Measurements from ENCODE around the gene FCN3.
"Not testable (repeated sequence)": the region's sequence is repeated elsewhere in the genome, so short reads cannot be mapped to it uniquely, and the experiment has no call there.

The FCN3 gene

DNA sequence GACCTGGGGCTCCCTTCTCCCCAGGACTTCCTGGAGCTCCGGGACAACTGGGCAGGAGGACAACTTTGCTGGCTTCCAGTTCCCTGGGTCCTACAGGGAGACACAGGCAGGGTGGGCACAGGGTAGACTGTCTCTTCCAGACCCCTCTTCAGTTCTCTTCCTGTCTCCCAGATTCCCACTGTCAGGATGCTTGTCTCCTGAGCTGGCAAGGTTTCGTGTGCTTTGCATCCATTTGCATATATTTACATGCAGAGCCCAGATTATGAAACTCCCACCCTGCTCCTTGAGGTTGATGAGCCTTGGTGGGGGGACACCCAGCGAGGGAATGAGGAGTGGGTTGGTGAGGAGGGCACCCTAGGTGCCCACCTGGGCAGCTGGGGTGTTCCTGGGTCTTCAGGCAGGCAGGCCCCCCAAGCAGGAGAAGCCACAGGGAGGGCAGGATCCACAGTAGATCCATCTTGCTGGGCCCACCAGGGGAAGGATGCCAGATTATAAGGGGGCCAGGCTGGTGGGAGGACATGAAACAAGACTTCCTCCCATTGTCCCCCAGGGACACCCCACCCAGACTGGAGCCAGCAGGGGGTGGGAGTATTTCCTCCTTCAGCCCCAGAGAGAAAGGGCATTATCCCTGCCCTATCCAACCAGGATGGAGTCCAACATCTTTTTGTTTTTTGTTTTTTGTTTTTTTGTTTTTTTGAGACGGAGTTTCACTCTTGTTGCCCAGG, at the start of gene FCN3:
Gene FCN3 (minus strand): TSS at position 463 of the 725 bp plus-strand sequence. CDS start 6 bp downstream, at position 457.
- in situ Hi-C loops (cut with MboI; ENCODE audit: low sequenced_read_pairs): no loop called here

GRCh38 chr1:27423709-27424108, 49.1 kb upstream of the FCN3 start:
- in situ Hi-C loops (cut with MboI; ENCODE audit: low sequenced_read_pairs): no loop called here

GRCh38 chr1:27418326-27419185, 43.9 kb upstream of the FCN3 start:
- in situ Hi-C loops (cut with MboI; ENCODE audit: low sequenced_read_pairs): no loop called here

GRCh38 chr1:27417713-27418112, 43.1 kb upstream of the FCN3 start:
- in situ Hi-C loops (cut with MboI; ENCODE audit: low sequenced_read_pairs): no loop called here

GRCh38 chr1:27416387-27417111, 41.9 kb upstream of the FCN3 start:
- in situ Hi-C loops (cut with MboI; ENCODE audit: low sequenced_read_pairs): no loop called here

- in situ Hi-C loops (cut with MboI; ENCODE audit: low sequenced_read_pairs): no loop called here
Observed at GRCh38 chr1:27414091-27414490, 39.5 kb upstream of the FCN3 start.

- in situ Hi-C loops (cut with MboI; ENCODE audit: low sequenced_read_pairs): no loop called here
Observed at GRCh38 chr1:27413004-27413403, 38.4 kb upstream of the FCN3 start.

DNA sequence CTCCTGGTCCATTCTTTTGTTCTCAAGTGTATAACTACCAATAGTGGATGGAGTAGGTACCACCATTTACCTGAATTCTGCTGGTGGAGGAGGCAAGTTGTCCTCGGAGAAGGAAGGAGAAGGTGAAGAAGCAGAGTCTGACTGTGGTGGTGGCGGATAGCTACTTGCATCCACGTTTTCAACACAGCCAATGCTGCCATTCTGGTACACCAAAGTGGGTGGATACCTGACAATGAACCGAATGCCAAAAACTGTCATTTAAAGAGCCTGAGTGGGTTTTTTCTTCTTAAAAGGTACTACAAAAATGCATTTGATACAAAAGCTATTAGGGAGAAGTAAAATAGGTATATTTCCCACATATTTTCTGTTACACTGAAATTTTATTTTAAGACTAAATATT, 37.9 kb upstream of the FCN3 start:
- in situ Hi-C loops (cut with MboI; ENCODE audit: low sequenced_read_pairs): no loop called here

DNA sequence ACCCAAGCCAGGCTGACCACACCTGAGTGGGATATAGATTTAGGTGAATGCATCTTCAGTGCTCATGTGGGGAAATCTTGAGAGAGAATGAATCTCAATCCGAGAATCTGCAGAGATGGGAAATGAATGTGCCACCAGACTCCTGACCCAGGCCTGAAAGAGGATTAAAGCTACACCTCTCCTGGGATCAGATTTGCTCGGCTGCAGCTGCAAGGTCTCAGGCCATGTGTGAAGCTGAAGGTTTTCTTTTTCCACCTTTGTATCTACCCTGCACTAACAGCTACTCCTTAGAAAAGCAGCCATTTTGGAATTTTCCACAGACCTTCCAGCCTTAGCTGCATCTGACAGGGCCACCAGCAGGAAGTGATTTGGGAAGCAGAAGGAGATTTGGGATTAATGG, 36.1 kb upstream of the FCN3 start:
- in situ Hi-C loops (cut with MboI; ENCODE audit: low sequenced_read_pairs): no loop called here

GRCh38 chr1:27409669-27410068, 35.0 kb upstream of the FCN3 start:
- in situ Hi-C loops (cut with MboI; ENCODE audit: low sequenced_read_pairs): no loop called here

- in situ Hi-C loops (cut with MboI; ENCODE audit: low sequenced_read_pairs): no loop called here
Observed at GRCh38 chr1:27408151-27408550, 33.5 kb upstream of the FCN3 start.

- in situ Hi-C loops (cut with MboI; ENCODE audit: low sequenced_read_pairs): not testable (repeated sequence)
Observed at GRCh38 chr1:27406791-27407190, 32.2 kb upstream of the FCN3 start.

DNA sequence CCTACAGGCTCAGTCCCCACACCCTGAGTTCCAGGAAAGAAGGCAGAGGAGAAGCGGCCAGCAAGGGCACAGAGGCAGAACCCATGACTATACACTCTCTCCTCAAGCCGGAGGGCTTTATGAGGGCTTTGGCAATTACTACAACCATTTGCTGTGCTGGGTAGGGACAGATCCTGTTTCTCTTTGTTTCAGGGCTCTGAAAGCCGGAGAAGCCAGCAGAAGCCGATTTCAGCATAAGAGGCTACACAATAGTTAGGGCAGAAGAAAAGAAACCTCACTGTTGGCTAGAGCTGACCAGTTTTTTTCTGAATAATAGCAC, 31.7 kb upstream of the FCN3 start:
- in situ Hi-C loops (cut with MboI; ENCODE audit: low sequenced_read_pairs): no loop called here

GRCh38 chr1:27405598-27406361, 31.2 kb upstream of the FCN3 start:
- in situ Hi-C loops (cut with MboI; ENCODE audit: low sequenced_read_pairs): not testable (repeated sequence)

- in situ Hi-C loops (cut with MboI; ENCODE audit: low sequenced_read_pairs): no loop called here
Observed at GRCh38 chr1:27405074-27405473, 30.4 kb upstream of the FCN3 start.

DNA sequence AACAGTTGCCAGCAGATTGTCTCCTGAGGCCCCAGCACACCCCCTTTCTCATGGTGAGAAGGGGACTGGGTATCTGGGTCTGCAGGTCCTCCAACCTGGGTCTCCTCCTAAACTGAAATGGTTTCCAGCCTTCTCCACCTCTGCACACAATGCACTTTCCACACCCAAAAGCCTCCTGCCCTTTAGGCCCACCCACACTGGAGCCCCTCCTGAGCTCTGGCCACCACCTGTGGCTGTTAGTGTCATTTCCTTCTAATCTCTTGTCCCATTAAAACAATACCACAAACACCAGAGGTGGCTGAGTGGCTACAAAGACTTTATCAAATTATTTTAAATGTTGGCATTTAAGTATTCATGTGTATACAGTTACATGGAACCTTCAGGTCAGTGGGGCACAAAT, 29.3 kb upstream of the FCN3 start:
- in situ Hi-C loops (cut with MboI; ENCODE audit: low sequenced_read_pairs): no loop called here

GRCh38 chr1:27403065-27403726, 28.6 kb upstream of the FCN3 start:
- in situ Hi-C loops (cut with MboI; ENCODE audit: low sequenced_read_pairs): no loop called here

DNA sequence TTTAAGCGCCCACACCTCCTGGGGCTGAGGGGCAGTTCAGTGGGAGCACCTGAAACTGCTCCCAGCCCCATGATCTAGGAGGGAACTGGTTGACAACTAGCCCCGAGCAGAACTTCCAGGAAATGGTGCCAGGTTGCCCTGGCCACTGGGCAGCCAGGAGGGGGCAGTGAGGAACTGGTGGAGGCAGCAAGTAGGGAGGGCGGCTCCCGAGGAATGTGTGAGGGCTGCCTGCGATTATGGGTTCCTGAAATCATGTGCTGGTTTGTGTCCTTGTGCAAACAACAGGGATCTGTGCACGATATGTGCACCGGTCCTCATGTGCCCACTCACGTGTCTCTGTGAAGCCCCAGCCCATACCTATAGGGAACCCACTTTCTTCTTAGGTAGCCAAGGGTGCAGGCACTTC, 27.7 kb upstream of the FCN3 start:
- in situ Hi-C loops (cut with MboI; ENCODE audit: low sequenced_read_pairs): no loop called here

DNA sequence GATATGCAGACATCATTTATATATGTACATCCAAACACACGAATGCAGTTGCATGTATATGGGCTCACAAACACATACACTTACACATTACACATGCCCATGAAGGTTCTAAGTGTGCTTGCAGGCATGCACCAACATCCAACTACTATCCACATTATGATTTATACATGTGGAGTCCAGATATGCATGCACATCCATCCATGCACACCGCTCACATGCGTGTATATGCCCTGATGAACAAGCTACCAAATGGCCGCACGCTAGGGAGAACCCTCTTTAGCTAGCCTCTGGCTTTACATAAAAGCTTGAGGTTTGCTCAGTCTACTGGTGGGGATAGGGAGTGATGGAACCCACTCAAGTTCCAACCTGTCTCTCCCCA, 26.3 kb upstream of the FCN3 start:
- in situ Hi-C loops (cut with MboI; ENCODE audit: low sequenced_read_pairs): no loop called here
